GM12878 (cell line): ENCODE data around the gene KASH5. TPM values are rescaled to one million over a fixed set of nuclear protein-coding genes. Genes with fewer than 3 reads are reported as not detected.

ENCODE experiments used
- ATAC-seq: fragments of 200-7000 bp; cut with Tn5 transposase; 3 replicates; pipeline ENCODE4 v1.9.1; 2020; ENCODE audit warnings: mild to moderate bottlenecking, moderate library complexity
- BruUV-seq: library from RNA; stranded (reverse); fragments of 400-500 nt; replicated peaks from 2 replicates; lab custom pipeline; 2021; lab: Mats Ljungman, UMichigan
- CTCF ChIA-PET: fragments of 300-600 bp; sonication (Branson Sonifier 250); formaldehyde crosslinking; extraction: SDS; loops from one replicate; lab custom pipeline; 2021; ENCODE audit warnings: inconsistent platforms; lab: Yijun Ruan, JAX
- POLR2A ChIA-PET: fragments of 350-600 bp; formaldehyde crosslinking; extraction: SDS; loops from one replicate; lab custom pipeline; 2021; ENCODE audit warnings: inconsistent platforms; lab: Charles Lee
- RAD21 ChIA-PET: fragments of 300-600 bp; sonication (Branson Sonifier 250); formaldehyde crosslinking; loops from one replicate; lab custom pipeline; 2023; ENCODE audit warnings: antibody characterized with exemption; ENCODE audit not compliant: unreplicated experiment; lab: Charles Lee
- SMC1A ChIA-PET: fragments of 300-600 bp; sonication (Branson Sonifier 250); formaldehyde crosslinking; loops from one replicate; lab custom pipeline; 2023; ENCODE audit not compliant: unreplicated experiment, uncharacterized antibody; lab: Charles Lee
- DNase-seq: peaks from one replicate; pipeline ENCODE4 v3.0.0-alpha.2; 2011; ENCODE audit warnings: low read depth, low spot score
- FAIRE-seq: peaks from 3 replicates; lab custom pipeline; 2011; peaks lifted over from hg19 to GRCh38; lab: Jason Lieb, UNC
- H2AFZ ChIP-seq: 2 replicates; pipeline ENCODE4 v1.6.0; 2011; ENCODE audit warnings: low read depth, low read length, control low read depth; ENCODE audit not compliant: control insufficient read depth
- H3K27ac ChIP-seq: 2 replicates; pipeline ENCODE4 v1.5.1; 2011; ENCODE audit warnings: control low read depth; ENCODE audit not compliant: control insufficient read depth, insufficient read depth
- H3K27me3 ChIP-seq, 2 experiments: replicated peaks in 1 of 2; 2 replicates each; pipeline versions ENCODE4 v1.6.0 to v1.6.1; 2011; ENCODE audit warnings: low read length in 1 of 2; ENCODE audit not compliant: control insufficient read depth in 2 of 2, insufficient read depth in 2 of 2
- H3K36me3 ChIP-seq, 2 experiments: 2 replicates each; pipeline ENCODE4 v1.5.1; 2011; ENCODE audit warnings: low read length in 1 of 2; ENCODE audit not compliant: control insufficient read depth in 2 of 2, insufficient read depth in 2 of 2
- H3K4me1 ChIP-seq: 2 replicates; pipeline ENCODE4 v1.6.1; 2011; ENCODE audit warnings: mild to moderate bottlenecking, low read length, moderate library complexity, mixed read lengths; ENCODE audit not compliant: control insufficient read depth, insufficient read depth
- H3K4me2 ChIP-seq: 2 replicates; pipeline ENCODE4 v1.6.0; 2011; ENCODE audit warnings: control low read depth; ENCODE audit not compliant: control insufficient read depth, insufficient read depth
- H3K4me3 ChIP-seq: fragments of 200-600 bp; sonication (generic); 2 replicates; pipeline ENCODE4 v1.5.1; 2016
- H3K79me2 ChIP-seq: 2 replicates; pipeline ENCODE4 v1.6.0; 2011; ENCODE audit warnings: low read length; ENCODE audit not compliant: control insufficient read depth, insufficient read depth
- H3K9ac ChIP-seq: 2 replicates; pipeline ENCODE4 v1.8.0; 2011; ENCODE audit warnings: low read length, control low read depth, mixed read lengths; ENCODE audit not compliant: control insufficient read depth, insufficient read depth
- H3K9me3 ChIP-seq: replicated peaks from 3 replicates; pipeline ENCODE4 v1.5.1; 2011; ENCODE audit warnings: mild to moderate bottlenecking, low read length; ENCODE audit not compliant: control insufficient read depth, insufficient read depth
- H4K20me1 ChIP-seq: 2 replicates; pipeline ENCODE4 v1.6.0; 2011; ENCODE audit not compliant: control insufficient read depth, insufficient read depth
- CEBPB ChIP-seq, 2 experiments: fragments of 150-350 bp in 1 of 2; IDR thresholded peaks; 2 replicates each; pipeline ENCODE4 v1.6.1; 2012 to 2014; ENCODE audit warnings: low read depth in 2 of 2, low read length in 2 of 2, borderline replicate concordance in 1 of 2, inconsistent platforms in 1 of 2
- EZH2 ChIP-seq: IDR thresholded peaks from 2 replicates; pipeline ENCODE4 v1.6.1; 2012; ENCODE audit warnings: low read depth, mild to moderate bottlenecking, control low read depth, inconsistent platforms, low read length, borderline replicate concordance; ENCODE audit not compliant: control insufficient read depth
- JUNB ChIP-seq: IDR thresholded peaks from 2 replicates; pipeline ENCODE4 v1.6.1; 2016; ENCODE audit warnings: antibody characterized with exemption, mild to moderate bottlenecking
- MTA2 ChIP-seq: fragments of 450-650 bp; IDR thresholded peaks from 2 replicates; pipeline ENCODE4 v1.6.1; 2016; ENCODE audit warnings: low read depth, mild to moderate bottlenecking, moderate library complexity
- RB1 ChIP-seq: fragments of 450-650 bp; formaldehyde crosslinking; IDR thresholded peaks from 2 replicates; pipeline ENCODE4 v1.6.1; 2017; ENCODE audit warnings: mild to moderate bottlenecking, borderline replicate concordance
- SMC3 ChIP-seq: IDR thresholded peaks from 2 replicates; pipeline ENCODE4 v1.6.1; 2011; ENCODE audit warnings: low read length, improper control_type of control experiment, borderline replicate concordance
- ZZZ3 ChIP-seq: IDR thresholded peaks from 2 replicates; pipeline ENCODE4 v1.6.1; 2011; ENCODE audit warnings: low read depth; ENCODE audit not compliant: control insufficient read depth, insufficient read length
- WGBS: methylation state at CpG from one replicate; pipeline ENCODE4 v1.1.6; 2016; ENCODE audit warnings: low lambda C conversion rate; ENCODE audit not compliant: insufficient replicate concordance, insufficient coverage; ENCODE audit errors: missing lambda C conversion rate; 5-methylcytosine and 5-hydroxymethylcytosine counted together
- in situ Hi-C: fragments of 300-500 bp; cut with MboI; formaldehyde crosslinking; loops from 9 replicates; pipeline ENCODE4 v1.14.3; 2018; ENCODE audit warnings: mixed read lengths
- intact Hi-C: fragments of 100-400 bp; cut with micrococcal nuclease; formaldehyde crosslinking; loops from one replicate; pipeline ENCODE4 v1.14.2; 2022; ENCODE audit not compliant: unreplicated experiment
- polyA plus RNA-seq, 11 experiments: library from polyadenylated mRNA; depleted of rRNA in 4 of 11; unstranded in 6 of 11; stranded (reverse) in 5 of 11; fragments of >200 nt; fragmentation: Nextera tagmentation in 4 of 11; fragmentation: Illumina TruSeq in 1 of 11; extraction: Ambion mirVana in 4 of 11; extraction: Trizol in 1 of 11; gene quantifications; 1 replicate in 1 of 11; 2 replicates in 10 of 11; pipeline versions ENCODE4 v1.2.1 to v1.2.3, GENCODE V29; 2011 to 2016; ENCODE audit warnings: inconsistent platforms in 2 of 11, missing spikeins in 2 of 11, low read depth in 1 of 11
- total RNA-seq, 4 experiments: library from RNA; depleted of rRNA in 3 of 4; stranded (reverse); fragments of >200 nt in 3 of 4; fragmentation: Illumina TruSeq in 1 of 4; extraction: Trizol in 1 of 4; gene quantifications; 2 replicates each; pipeline versions ENCODE4 v1.2.1 to v1.2.3, GENCODE V29; 2013 to 2021
- TF ChIP-seq, protein P1 (sequence below): IDR thresholded peaks from 2 replicates; pipeline ENCODE4 v1.6.1; 2012; ENCODE audit warnings: low read depth, low read length, improper control_type of control experiment
- TF ChIP-seq, protein P2 (sequence below): fragments of 450-650 bp; IDR thresholded peaks from 2 replicates; pipeline ENCODE4 v1.6.1; 2017; ENCODE audit warnings: mild to moderate bottlenecking, moderate library complexity
- TF ChIP-seq, protein P3 (sequence below): fragments of 450-650 bp; IDR thresholded peaks from 2 replicates; pipeline ENCODE4 v1.6.1; 2016; ENCODE audit warnings: mild to moderate bottlenecking

KASH5 gene
- total and polyA plus RNA-seq, 10 of the 15 experiments (the other 5 are each of a cell fraction or from before 2014, with no cell fraction given): 0.03 to 0.06 (median 0.05) TPM; not detected in 7

DNA sequence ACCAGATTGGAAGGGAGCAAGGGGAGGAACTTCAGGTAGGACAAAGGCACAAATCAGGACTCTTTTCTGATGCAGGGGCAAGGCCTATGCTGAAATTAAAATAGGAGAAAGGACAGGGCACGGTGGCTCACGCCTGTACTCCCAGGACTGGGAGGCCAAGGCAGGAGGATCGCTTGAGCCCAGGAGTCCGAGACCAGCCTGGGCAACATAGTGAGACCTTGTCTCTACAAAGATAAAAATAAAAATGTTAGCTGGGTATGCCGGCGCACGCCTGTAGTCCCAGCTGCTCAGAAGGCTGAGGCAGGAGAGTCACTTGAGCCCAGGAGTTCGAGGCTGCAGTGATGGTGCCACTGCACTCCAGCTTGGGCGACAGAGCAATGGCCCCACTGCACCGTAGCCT, 47.6 kb downstream of the KASH5 start:
- BruUV-seq: no TSS peak
- no peaks in the 10 kb centered on the region for H3K36me3 ChIP-seq
- no peak overlapping the region for H3K9ac ChIP-seq
- intact Hi-C loops (no loop called here), in situ Hi-C loops (loop anchor here (5.0 kb wide), 1 partner anchor 43 kb away; no protein-coding TSS in a partner anchor)
- WGBS: 79% methylated on average over 10 of the region's 10 CpGs
- peaks cover 8 to 20% of the 10 kb centered on the region in 2 experiments for H3K27me3 ChIP-seq
- DNase-seq (no peak), ATAC-seq (no peak), FAIRE-seq (no peak)
- H3K4me1 ChIP-seq: no peaks in the 10 kb centered on the region
- H3K79me2 ChIP-seq: no peaks in the 10 kb centered on the region
- ChIA-PET CTCF (interaction anchor here (0.6 to 2.2 kb wide), 8 partner anchors 9 to 227 kb away, joined by 3 to 8 read pairs (median 4); partner anchors contain the start of genes FLT3LG and GFY), RAD21 (interaction anchor here (1.1 kb wide), 1 partner anchor 44 kb away, joined by 4 read pairs; no protein-coding TSS in a partner anchor), POLR2A (no interaction called here), SMC1A (interaction anchor here (0.8 to 1.6 kb wide), 4 partner anchors 40 to 67 kb away, joined by 3 to 5 read pairs (median 3); no protein-coding TSS in a partner anchor)
- H3K4me3 ChIP-seq: no peak overlapping the region
- H3K4me2 ChIP-seq: no peak overlapping the region
- H2AFZ ChIP-seq: no peak overlapping the region
- no peaks in the 10 kb centered on the region for H4K20me1 ChIP-seq
- no peak overlapping the region for H3K27ac ChIP-seq
- H3K9me3 ChIP-seq: no peaks in the 10 kb centered on the region
- no peak for TF ChIP-seq EZH2
- TF ChIP-seq, protein P1, sequence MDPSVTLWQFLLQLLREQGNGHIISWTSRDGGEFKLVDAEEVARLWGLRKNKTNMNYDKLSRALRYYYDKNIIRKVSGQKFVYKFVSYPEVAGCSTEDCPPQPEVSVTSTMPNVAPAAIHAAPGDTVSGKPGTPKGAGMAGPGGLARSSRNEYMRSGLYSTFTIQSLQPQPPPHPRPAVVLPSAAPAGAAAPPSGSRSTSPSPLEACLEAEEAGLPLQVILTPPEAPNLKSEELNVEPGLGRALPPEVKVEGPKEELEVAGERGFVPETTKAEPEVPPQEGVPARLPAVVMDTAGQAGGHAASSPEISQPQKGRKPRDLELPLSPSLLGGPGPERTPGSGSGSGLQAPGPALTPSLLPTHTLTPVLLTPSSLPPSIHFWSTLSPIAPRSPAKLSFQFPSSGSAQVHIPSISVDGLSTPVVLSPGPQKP: no peak
- TF ChIP-seq ZZZ3: no peak
- TF ChIP-seq CEBPB (IDR thresholded peaks at IDR 0.05; ENCODE audit: borderline replicate concordance in 1 of 2, low read depth in 2 of 2, low read length in 2 of 2): no peak
- no peak for TF ChIP-seq MTA2
- TF ChIP-seq JUNB: no peak
- TF ChIP-seq, protein P2, sequence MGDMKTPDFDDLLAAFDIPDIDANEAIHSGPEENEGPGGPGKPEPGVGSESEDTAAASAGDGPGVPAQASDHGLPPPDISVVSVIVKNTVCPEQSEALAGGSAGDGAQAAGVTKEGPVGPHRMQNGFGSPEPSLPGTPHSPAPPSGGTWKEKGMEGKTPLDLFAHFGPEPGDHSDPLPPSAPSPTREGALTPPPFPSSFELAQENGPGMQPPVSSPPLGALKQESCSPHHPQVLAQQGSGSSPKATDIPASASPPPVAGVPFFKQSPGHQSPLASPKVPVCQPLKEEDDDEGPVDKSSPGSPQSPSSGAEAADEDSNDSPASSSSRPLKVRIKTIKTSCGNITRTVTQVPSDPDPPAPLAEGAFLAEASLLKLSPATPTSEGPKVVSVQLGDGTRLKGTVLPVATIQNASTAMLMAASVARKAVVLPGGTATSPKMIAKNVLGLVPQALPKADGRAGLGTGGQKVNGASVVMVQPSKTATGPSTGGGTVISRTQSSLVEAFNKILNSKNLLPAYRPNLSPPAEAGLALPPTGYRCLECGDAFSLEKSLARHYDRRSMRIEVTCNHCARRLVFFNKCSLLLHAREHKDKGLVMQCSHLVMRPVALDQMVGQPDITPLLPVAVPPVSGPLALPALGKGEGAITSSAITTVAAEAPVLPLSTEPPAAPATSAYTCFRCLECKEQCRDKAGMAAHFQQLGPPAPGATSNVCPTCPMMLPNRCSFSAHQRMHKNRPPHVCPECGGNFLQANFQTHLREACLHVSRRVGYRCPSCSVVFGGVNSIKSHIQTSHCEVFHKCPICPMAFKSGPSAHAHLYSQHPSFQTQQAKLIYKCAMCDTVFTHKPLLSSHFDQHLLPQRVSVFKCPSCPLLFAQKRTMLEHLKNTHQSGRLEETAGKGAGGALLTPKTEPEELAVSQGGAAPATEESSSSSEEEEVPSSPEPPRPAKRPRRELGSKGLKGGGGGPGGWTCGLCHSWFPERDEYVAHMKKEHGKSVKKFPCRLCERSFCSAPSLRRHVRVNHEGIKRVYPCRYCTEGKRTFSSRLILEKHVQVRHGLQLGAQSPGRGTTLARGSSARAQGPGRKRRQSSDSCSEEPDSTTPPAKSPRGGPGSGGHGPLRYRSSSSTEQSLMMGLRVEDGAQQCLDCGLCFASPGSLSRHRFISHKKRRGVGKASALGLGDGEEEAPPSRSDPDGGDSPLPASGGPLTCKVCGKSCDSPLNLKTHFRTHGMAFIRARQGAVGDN: no peak
- TF ChIP-seq, protein P3, sequence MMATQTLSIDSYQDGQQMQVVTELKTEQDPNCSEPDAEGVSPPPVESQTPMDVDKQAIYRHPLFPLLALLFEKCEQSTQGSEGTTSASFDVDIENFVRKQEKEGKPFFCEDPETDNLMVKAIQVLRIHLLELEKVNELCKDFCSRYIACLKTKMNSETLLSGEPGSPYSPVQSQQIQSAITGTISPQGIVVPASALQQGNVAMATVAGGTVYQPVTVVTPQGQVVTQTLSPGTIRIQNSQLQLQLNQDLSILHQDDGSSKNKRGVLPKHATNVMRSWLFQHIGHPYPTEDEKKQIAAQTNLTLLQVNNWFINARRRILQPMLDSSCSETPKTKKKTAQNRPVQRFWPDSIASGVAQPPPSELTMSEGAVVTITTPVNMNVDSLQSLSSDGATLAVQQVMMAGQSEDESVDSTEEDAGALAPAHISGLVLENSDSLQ: no peak
- TF ChIP-seq RB1: no peak
- TF ChIP-seq SMC3: no peak
